B cell (primary cell): ENCODE measurements around the gene SEPSECS. TPM values are rescaled to one million over a fixed set of nuclear protein-coding genes. Genes with fewer than 3 reads are reported as not detected.

Experiments
- ATAC-seq: fragments of 200-7000 bp; cut with Tn5 transposase; one replicate; pipeline ENCODE4 v1.10.0; 2021; ENCODE audit warnings: low read depth, mild to moderate bottlenecking, moderate number of reproducible peaks, moderate library complexity
- CTCF ChIA-PET: fragments of 350-600 bp; sonication (Branson Sonifier 250); formaldehyde crosslinking; loops from one replicate; lab custom pipeline; 2021; ENCODE audit warnings: antibody characterized with exemption, inconsistent platforms; lab: Charles Lee
- POLR2A ChIA-PET: fragments of 350-600 bp; sonication (Branson Sonifier 250); formaldehyde crosslinking; loops from one replicate; lab custom pipeline; 2021; ENCODE audit warnings: antibody characterized with exemption; lab: Charles Lee
- DNase-seq: peaks from one replicate; pipeline ENCODE4 v3.0.0; 2013
- H2AFZ ChIP-seq: 2 replicates; pipeline ENCODE4 v1.6.1; 2012; ENCODE audit warnings: mild to moderate bottlenecking, low read depth, low read length; ENCODE audit not compliant: insufficient read depth, poor library complexity, severe bottlenecking
- H3K27ac ChIP-seq, 2 donors: 1 replicate in 1 of 2; 2 replicates in 1 of 2; pipeline ENCODE4 v1.5.1; 2012 to 2013; ENCODE audit warnings: low read length in 2 of 2, mild to moderate bottlenecking in 2 of 2, moderate library complexity in 1 of 2
- H3K27me3 ChIP-seq, 4 experiments: fragments of 200-600 bp in 1 of 4; sonication (generic) in 1 of 4; replicated peaks in 1 of 4; 1 replicate in 2 of 4; 2 replicates in 2 of 4; pipeline versions ENCODE4 v1.6.1 to v1.7.0; 2013 to 2016; ENCODE audit warnings: low read length in 3 of 4, mild to moderate bottlenecking in 2 of 4, mixed read lengths in 1 of 4, moderate library complexity in 1 of 4; ENCODE audit not compliant: insufficient read depth in 4 of 4, control insufficient read depth in 3 of 4; ENCODE audit errors: control extremely low read depth in 1 of 4
- H3K36me3 ChIP-seq, 2 experiments: replicated peaks in 1 of 2; 1 replicate in 1 of 2; 2 replicates in 1 of 2; pipeline versions ENCODE4 v1.6.1 to v1.7.1; 2013; ENCODE audit warnings: low read length in 1 of 2; ENCODE audit not compliant: insufficient read depth in 2 of 2, control insufficient read depth in 1 of 2; ENCODE audit errors: control extremely low read depth in 1 of 2, extremely low read depth in 1 of 2
- H3K4me1 ChIP-seq, 2 donors: fragments of 200-600 bp in 1 of 2; sonication (generic) in 1 of 2; 1 replicate in 1 of 2; 2 replicates in 1 of 2; pipeline versions ENCODE4 v1.5.1 to v1.6.1; 2013 to 2017; ENCODE audit warnings: low read length in 2 of 2; ENCODE audit not compliant: control insufficient read depth in 2 of 2, insufficient read depth in 2 of 2
- H3K4me2 ChIP-seq: replicated peaks from 2 replicates; pipeline ENCODE3; 2012; ENCODE audit warnings: mild to moderate bottlenecking, low read depth, low read length; ENCODE audit not compliant: poor library complexity, severe bottlenecking
- H3K4me3 ChIP-seq, 5 experiments: fragments of 200-600 bp in 1 of 5; sonication (generic) in 1 of 5; 1 replicate in 3 of 5; 2 replicates in 2 of 5; pipeline versions ENCODE4 v1.5.1 to v1.7.0; 2011 to 2016; ENCODE audit warnings: low read length in 4 of 5, mild to moderate bottlenecking in 4 of 5, low read depth in 2 of 5, control low read depth in 1 of 5, moderate library complexity in 1 of 5; ENCODE audit not compliant: insufficient read depth in 1 of 5; ENCODE audit errors: control extremely low read depth in 1 of 5, extremely low read depth in 1 of 5
- H3K79me2 ChIP-seq: fragments of 200-600 bp; sonication (generic); one replicate; pipeline ENCODE4 v1.6.0; 2016; ENCODE audit warnings: low read length; ENCODE audit not compliant: control insufficient read depth, insufficient read depth
- H3K9ac ChIP-seq: fragments of 200-600 bp; sonication (generic); 2 replicates; pipeline ENCODE4 v1.6.1; 2017; ENCODE audit warnings: mild to moderate bottlenecking, low read length, moderate library complexity
- H3K9me3 ChIP-seq, 3 donors: one replicate each; pipeline versions ENCODE4 v1.6.1 to v1.7.1; 2013; ENCODE audit warnings: low read length in 2 of 3; ENCODE audit not compliant: control insufficient read depth in 2 of 3, insufficient read depth in 1 of 3; ENCODE audit errors: control extremely low read depth in 1 of 3
- H4K20me1 ChIP-seq: 2 replicates; pipeline ENCODE4 v1.6.0; 2012; ENCODE audit warnings: mild to moderate bottlenecking, low read length; ENCODE audit not compliant: insufficient read depth, control insufficient read depth, poor library complexity, severe bottlenecking
- H3K27ac Mint-ChIP-seq: one replicate; pipeline ENCODE4 v1.8.0; 2021; ENCODE audit warnings: mixed read lengths
- H3K27me3 Mint-ChIP-seq: one replicate; pipeline ENCODE4 v1.8.0; 2021; ENCODE audit warnings: mixed read lengths
- H3K4me1 Mint-ChIP-seq: one replicate; pipeline ENCODE4 v1.8.0; 2021; ENCODE audit warnings: mixed read lengths
- H3K4me3 Mint-ChIP-seq: one replicate; pipeline ENCODE4 v1.8.0; 2021; ENCODE audit warnings: mixed read lengths
- H3K9me3 Mint-ChIP-seq: one replicate; pipeline ENCODE4 v1.8.0; 2022; ENCODE audit warnings: mixed read lengths; ENCODE audit not compliant: insufficient read depth
- CTCF ChIP-seq: fragments of 200-600 bp; IDR thresholded peaks from one replicate; pipeline ENCODE4 v1.8.0; 2022; ENCODE audit warnings: antibody characterized with exemption, mild to moderate bottlenecking
- EZH2 ChIP-seq: IDR thresholded peaks from 2 replicates; pipeline ENCODE4 v1.6.1; 2012; ENCODE audit warnings: borderline replicate concordance, low read depth, mild to moderate bottlenecking, moderate library complexity, low read length; ENCODE audit not compliant: insufficient read depth, poor library complexity, severe bottlenecking
- WGBS: methylation state at CpG from one replicate; pipeline ENCODE4 v1.1.5; 2013; ENCODE audit warnings: missing lambda C conversion rate; ENCODE audit not compliant: insufficient coverage; 5-methylcytosine and 5-hydroxymethylcytosine counted together
- intact Hi-C: fragments of 100-400 bp; cut with micrococcal nuclease; formaldehyde crosslinking; loops from one replicate; pipeline ENCODE4 v1.10.0; 2022
- polyA plus RNA-seq: library from polyadenylated mRNA; depleted of rRNA; stranded (reverse); fragments of >200 nt; gene quantifications from 2 replicates; pipeline ENCODE4 v1.2.3, GENCODE V29; 2012
- total RNA-seq, 2 donors: library from RNA; stranded (reverse); fragments of 120-200 nt in 1 of 2; gene quantifications; 1 replicate in 1 of 2; 2 replicates in 1 of 2; pipeline versions ENCODE4 v1.2.3 to v1.2.4, GENCODE V29; 2013 to 2022

Gene SEPSECS
- total and polyA plus RNA-seq, 2 donors (not counting 1 experiment from before 2014, with no cell fraction given), result 6.2 to 17.0 TPM

- DNase-seq, result no peak
Measured at GRCh38 chr4:25209702-25210101, 49.5 kb upstream of the SEPSECS start.

GRCh38 chr4:25207997-25208396, 47.7 kb upstream of the SEPSECS start:
- Histone ChIP-seq H3K4me3 (no peak overlapping the region), H3K9me3 (peaks cover under 1 to 6% (median 5%) of the 10 kb centered on the region in 3 donors), H3K27me3 (no peaks in the 10 kb centered on the region), H4K20me1 (no peaks in the 10 kb centered on the region), H3K9ac (no peak overlapping the region), H3K79me2 (no peaks in the 10 kb centered on the region), H3K4me2 (no peak overlapping the region), H3K4me1 (no peaks in the 10 kb centered on the region), H2AFZ (no peak overlapping the region), H3K36me3 (no peaks in the 10 kb centered on the region), H3K27ac (no peak overlapping the region)
- TF ChIP-seq EZH2, result no peak
- no peak overlapping the region for H3K27ac Mint-ChIP-seq
- intact Hi-C loops, result no loop called here
- ChIA-PET CTCF (no interaction called here), POLR2A (no interaction called here)
- no peak for DNase-seq
- no peaks in the 10 kb centered on the region for H3K4me1 Mint-ChIP-seq
- no peaks in the 10 kb centered on the region for H3K27me3 Mint-ChIP-seq
- peaks cover 13% of the 10 kb centered on the region for H3K9me3 Mint-ChIP-seq
- ATAC-seq, result no peak
- H3K4me3 Mint-ChIP-seq, result no peak overlapping the region
- WGBS, result no CpG with 5 or more reads among the region's 1 CpG

More at GRCh38 chr4:25209702-25210101, 49.5 kb upstream of the SEPSECS start:
- H3K4me1 Mint-ChIP-seq, result no peaks in the 10 kb centered on the region
- H3K9me3 Mint-ChIP-seq, result peaks cover 13% of the 10 kb centered on the region
- ChIA-PET CTCF (no interaction called here), POLR2A (no interaction called here)
- H3K4me3 Mint-ChIP-seq, result no peak overlapping the region
- TF ChIP-seq CTCF, result no peak
- TF ChIP-seq EZH2, result no peak
- Histone ChIP-seq H4K20me1 (no peaks in the 10 kb centered on the region), H3K9me3 (peaks cover 1 to 6% (median 6%) of the 10 kb centered on the region in 3 donors), H2AFZ (no peak overlapping the region), H3K27ac (no peak overlapping the region), H3K36me3 (no peaks in the 10 kb centered on the region), H3K79me2 (no peaks in the 10 kb centered on the region), H3K9ac (no peak overlapping the region), H3K4me3 (no peak overlapping the region), H3K4me2 (no peak overlapping the region), H3K27me3 (no peaks in the 10 kb centered on the region), H3K4me1 (no peaks in the 10 kb centered on the region)
- WGBS, result no CpG with 5 or more reads among the region's 1 CpG
- H3K27ac Mint-ChIP-seq, result no peak overlapping the region
- intact Hi-C loops, result no loop called here
- ATAC-seq, result no peak
- no peaks in the 10 kb centered on the region for H3K27me3 Mint-ChIP-seq
